HG03175 (cell line): ENCODE data around the gene SP8.
"Not testable (repeated sequence)": the region's sequence is repeated elsewhere in the genome, so short reads cannot be mapped to it uniquely, and the experiment has no call there.

Experiments used
- ATAC-seq: cut with Tn5 transposase; IDR thresholded peaks from one replicate; pipeline ENCODE4 v1.9.1; 2021; ENCODE audit warnings: mild to moderate bottlenecking, moderate library complexity; ENCODE audit not compliant: unreplicated experiment

SP8 gene

DNA sequence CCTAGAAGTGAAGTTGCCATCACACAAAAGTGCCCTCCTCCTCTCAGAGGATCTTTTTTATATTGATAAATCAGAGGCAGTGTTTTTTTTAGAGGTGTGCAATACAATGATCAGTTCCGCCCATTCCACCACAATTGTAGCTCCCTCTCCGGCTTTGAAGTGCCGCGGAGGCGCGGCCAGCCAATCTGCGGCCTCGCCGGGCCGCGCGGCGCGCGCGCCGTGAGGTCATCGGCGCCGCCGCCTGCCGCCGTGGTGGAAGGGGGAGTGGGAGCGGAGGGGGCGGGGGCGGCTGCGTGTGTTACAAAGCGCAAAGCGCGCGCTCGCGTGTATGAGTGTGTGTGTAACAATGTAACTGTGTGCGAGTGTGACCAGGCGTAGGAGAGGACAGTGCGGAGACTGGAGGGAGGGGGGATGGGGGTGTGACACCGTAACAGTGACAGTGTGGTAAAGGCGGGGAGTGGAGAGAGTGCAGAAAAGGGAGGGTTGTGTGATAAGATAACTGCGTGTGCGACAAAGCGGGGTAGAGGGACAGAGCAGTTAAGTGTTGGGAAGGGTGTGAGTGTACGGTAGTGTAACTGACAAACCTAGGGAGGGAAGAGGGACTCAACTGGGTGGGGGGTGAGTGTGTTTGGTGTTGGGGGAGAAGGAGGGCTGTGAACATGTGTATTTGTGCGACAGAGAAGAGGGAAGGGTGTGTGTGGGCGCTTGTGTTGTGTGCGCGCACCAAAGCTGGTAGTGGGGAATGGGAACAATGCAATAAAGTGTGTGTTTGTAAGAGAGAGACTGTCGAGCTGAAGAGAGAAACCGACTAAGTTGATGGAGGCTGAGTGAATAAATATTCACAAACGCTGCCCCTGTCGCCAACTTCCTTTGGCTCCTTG is at the start of gene SP8:
TSS of gene SP8 (minus strand) at position 108 of the 881 bp plus-strand sequence. CDS start at position 20, 88 bp downstream.
- no peak for ATAC-seq

DNA sequence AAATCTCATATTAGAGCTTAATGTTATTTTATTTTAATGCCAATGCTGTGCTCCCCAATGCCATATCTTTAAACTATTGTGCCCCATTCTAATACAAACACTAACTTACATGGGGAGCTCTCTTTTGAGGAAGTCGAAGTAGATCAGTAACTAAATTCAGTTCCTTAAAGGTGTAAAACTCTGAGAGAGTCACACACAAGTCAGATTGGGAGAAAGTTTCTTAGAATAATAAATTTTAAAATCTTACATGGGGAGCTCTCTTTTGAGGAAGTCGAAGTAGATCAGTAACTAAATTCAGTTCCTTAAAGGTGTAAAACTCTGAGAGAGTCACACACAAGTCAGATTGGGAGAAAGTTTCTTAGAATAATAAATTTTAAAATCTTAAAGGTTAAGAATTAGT is 49.7 kb upstream of the SP8 start:
- ATAC-seq = peak; percentile 74

GRCh38 chr7:20835111-20835750 is 48.5 kb upstream of the SP8 start:
- ATAC-seq = no peak

DNA sequence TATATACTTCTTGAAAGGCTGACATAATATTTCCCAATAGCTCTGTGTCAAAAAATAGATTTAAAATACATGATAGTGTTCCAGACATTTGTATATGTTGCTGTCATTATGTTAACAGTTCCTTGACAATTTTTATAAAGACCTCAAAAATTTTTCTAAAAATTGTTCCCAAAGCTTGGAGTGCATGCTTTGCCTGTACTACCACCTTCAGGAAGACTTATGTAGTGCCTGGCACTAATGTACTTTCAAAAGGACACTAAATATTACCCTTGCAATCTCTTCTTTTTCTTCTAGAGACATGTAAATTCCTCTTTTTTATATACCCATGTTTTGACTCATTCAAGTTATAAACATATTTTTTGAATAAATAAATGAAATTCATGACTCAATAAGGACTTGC is 48.0 kb upstream of the SP8 start:
- no peak for ATAC-seq

GRCh38 chr7:20831956-20832355 is 45.3 kb upstream of the SP8 start:
- ATAC-seq = no peak

- ATAC-seq = no peak
Measured at GRCh38 chr7:20831451-20831850, 44.8 kb upstream of the SP8 start.

- peak; percentile 53 for ATAC-seq
Measured at GRCh38 chr7:20828947-20829346, 42.3 kb upstream of the SP8 start.

DNA sequence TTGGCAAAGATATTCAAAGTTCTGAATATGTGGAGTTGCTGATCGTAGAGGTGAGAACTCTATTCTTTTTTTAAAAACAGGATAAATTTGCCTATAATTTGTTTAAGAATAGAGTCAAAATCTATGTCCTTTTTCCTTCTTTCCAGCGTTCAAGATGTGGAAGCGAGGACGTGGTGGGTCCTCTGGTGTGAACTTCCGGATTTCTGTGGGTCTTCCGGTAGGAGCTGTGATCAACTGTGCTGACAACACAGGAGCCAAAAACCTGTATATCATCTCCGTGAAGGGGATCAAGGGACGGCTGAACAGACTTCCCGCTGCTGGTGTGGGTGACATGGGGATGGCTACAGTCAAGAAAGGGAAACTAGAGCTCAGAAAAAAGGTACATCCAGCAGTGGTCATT is 40.5 kb upstream of the SP8 start:
- ATAC-seq = no peak

DNA sequence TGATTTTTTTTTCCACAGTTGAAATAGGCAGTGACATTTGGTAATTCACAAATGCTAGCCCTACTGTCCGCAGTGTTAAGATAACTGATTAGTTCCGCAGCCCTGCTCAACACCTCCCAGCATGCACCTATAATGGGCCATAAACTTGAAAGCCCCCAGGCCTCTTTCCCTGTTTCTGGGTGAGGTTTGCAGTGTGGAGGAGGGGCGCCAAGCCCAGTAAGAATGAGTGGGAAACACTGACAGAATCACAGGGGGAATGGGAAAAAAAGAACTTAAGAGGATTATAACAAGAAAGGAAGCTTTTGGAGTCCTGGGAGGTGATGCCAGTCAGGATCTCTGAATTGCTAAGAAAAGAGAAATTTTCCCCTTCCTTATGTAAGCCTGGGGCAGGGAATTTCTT is 39.6 kb upstream of the SP8 start:
- ATAC-seq = no peak

DNA sequence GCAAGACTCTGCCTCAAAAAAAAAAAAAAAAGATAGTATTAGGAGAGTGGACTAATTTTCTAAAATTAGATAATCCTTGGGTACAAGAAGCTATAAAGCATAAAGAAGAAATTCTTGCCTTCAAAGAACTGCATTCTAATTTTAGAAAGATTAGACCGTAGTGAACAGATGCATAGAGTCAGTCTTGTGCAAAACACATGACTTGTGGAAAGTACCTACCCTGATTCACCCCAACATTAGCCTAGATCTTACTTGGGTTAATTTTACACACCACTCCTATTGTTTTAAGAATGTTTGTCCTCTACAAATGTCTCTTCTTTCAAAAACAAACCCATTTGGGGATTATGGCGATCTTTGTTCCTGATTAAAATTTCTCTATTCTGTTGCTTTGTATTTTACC is 38.9 kb upstream of the SP8 start:
- no peak for ATAC-seq

DNA sequence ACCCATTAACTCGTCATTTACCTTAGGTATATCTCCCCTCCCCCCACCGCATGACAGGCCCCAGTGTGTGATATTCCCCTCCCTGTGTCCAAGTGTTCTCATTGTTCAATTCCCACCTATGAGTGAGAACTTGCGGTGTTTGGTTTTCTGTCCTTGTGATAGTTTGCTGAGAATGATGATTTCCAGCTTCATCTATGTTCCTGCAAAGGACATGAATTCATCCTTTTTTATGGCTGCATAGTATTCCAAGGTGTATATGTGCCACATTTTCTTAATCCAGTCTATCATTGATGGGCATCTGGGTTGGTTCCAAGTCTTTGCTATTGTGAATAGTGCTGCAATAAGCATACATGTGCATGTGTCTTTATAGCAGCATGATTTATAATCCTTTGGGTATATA is 34.7 kb upstream of the SP8 start:
- ATAC-seq = not testable (repeated sequence)

GRCh38 chr7:20816372-20816959 is 29.8 kb upstream of the SP8 start:
- no peak for ATAC-seq

GRCh38 chr7:20804345-20804744 is 17.7 kb upstream of the SP8 start:
- no peak for ATAC-seq

- no peak for ATAC-seq
Measured at GRCh38 chr7:20799566-20800366, 13.1 kb upstream of the SP8 start.

GRCh38 chr7:20798694-20799121 is 12.0 kb upstream of the SP8 start:
- peak; percentile 7 for ATAC-seq

GRCh38 chr7:20798081-20798693 is 11.5 kb upstream of the SP8 start:
- peak; percentile 78 for ATAC-seq

DNA sequence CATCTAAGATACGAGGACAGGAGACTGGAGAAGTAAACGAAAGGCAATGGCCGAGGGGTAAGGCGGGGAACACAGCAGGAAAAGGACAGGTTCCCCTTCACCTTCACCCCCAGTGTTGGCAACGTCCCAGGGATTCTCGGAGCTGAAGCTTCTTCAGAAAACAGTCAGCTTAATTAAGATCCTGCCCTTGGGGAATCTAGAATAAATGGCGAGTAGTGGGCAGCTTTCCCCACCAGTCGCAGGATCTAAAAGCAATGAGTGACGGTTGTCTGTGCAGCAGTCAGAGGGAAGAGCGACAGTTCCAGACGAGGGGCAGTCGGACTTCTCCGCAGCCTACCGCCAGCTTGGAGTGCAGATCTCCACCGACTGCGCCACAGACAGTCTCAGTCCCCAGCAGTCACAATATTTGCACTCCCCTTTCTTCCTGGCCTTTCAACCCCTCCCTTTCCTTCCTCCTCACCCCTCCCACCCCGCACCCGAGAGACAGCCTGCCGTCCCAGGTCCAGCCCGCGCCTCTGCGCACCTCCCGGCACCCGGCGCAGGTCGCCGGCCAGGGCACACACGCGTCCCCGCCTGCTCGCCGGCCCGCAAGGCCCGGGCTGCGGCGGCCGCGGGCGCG is 10.9 kb upstream of the SP8 start:
- peak; percentile 57 for ATAC-seq

DNA sequence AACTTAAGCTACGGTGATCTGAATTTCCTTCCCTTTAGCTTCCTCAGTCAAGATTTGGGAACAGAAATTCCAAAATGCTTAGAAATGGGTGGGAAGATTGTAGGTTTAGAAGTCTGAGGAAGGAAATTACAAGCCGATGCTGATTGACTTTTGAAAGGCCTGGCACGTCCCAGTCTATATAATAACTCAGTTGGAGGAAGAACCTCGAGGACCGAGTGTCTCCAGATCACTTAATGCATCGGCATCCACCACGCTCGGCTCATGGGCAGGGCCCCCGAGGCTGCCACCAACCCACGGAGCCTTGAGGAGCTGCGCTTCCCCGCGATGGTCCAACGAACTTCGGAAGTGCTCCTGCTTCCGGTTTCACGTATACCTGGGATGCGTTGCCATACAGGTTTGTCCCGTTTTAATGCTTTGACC is 10.4 kb upstream of the SP8 start:
- ATAC-seq = no peak

DNA sequence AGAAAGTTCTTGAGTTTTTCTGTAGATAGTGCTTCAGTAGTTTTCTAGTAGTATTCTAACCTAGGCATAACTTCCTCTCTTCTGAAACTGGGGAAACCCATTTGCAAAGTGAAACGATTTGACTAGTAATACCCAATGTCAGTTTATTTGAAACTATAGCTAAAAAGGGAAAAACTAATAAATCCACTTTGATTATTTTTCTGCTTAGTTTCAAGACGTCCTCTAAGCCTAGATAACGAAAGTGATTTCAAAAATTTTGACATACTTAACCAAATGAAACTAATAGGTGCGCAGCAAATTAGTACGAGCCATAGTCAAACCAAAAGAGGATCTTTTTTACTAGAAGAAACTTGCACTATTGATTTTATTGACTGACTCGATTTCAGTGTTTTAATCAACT is 9.8 kb upstream of the SP8 start:
- ATAC-seq = no peak

GRCh38 chr7:20795881-20796280 is 9.2 kb upstream of the SP8 start:
- no peak for ATAC-seq
